Uterine smooth muscle cell (primary cell): ENCODE results near the gene PPP1R18. TPM values are rescaled to one million over a fixed set of nuclear protein-coding genes. Genes with fewer than 3 reads are reported as not detected.

Experiments used
- total RNA-seq: library from RNA; depleted of rRNA; stranded (reverse); fragments of >200 nt; gene quantifications from 2 replicates; pipeline ENCODE4 v1.2.3, GENCODE V29; 2014

PPP1R18 gene
- 49.8 and 53.6 TPM in 2 replicates for total RNA-seq

GRCh38 chr6:30686009-30686907 is at the start of gene PPP1R18:
Gene PPP1R18, minus strand, starts transcription at chr6:30686645. Its CDS starts 627 bp downstream, at chr6:30686018.

GRCh38 chr6:30719791-30720737 is 33.6 kb upstream of the PPP1R18 start, which contains the start of gene TUBB:
Gene TUBB, plus strand, starts transcription at chr6:30720352. Its CDS starts 155 bp downstream, at chr6:30720507.

GRCh38 chr6:30717129-30717844 is 30.8 kb upstream of the PPP1R18 start, which contains the start of gene MDC1:
Gene MDC1, minus strand, starts transcription at chr6:30717281. Its CDS starts 2,106 bp downstream, at chr6:30715175.

GRCh38 chr6:30690403-30691207 is 4.2 kb upstream of the PPP1R18 start, which contains the start of gene NRM:
Gene NRM, minus strand, starts transcription at chr6:30690984. Its CDS starts 10 bp downstream, at chr6:30690974.

GRCh38 chr6:30672445-30673253 is 13.8 kb downstream of the PPP1R18 start, which contains the start of gene DHX16:
Gene DHX16, minus strand, starts transcription at chr6:30673006. Its CDS starts 165 bp downstream, at chr6:30672841.

GRCh38 chr6:30646450-30647241 is 39.8 kb downstream of the PPP1R18 start, which contains the start of gene C6orf136:
Gene C6orf136, plus strand, starts transcription at chr6:30647133. Its CDS starts 99 bp downstream, at chr6:30647232.

GRCh38 chr6:30626484-30627366 is 59.7 kb downstream of the PPP1R18 start, which contains the start of gene ATAT1:
Gene ATAT1, plus strand, starts transcription at chr6:30626874.

Other genes with a start within 250 kb of the PPP1R18 start
- 166 and 211 TPM in 2 replicates for gene HLA-E, start 197.1 kb downstream of the PPP1R18 start, total RNA-seq
- gene GNL1, start 130.2 kb downstream of the PPP1R18 start, total RNA-seq = 56.8 and 62.1 TPM in 2 replicates
- gene PRR3, start 129.3 kb downstream of the PPP1R18 start, total RNA-seq = 3.6 and 4.5 TPM in 2 replicates
- gene ABCF1, start 115.2 kb downstream of the PPP1R18 start, total RNA-seq = 45.4 and 62.5 TPM in 2 replicates
- 18.0 and 20.0 TPM in 2 replicates for gene PPP1R10, start 69.4 kb downstream of the PPP1R18 start, total RNA-seq
- gene MRPS18B, start 68.8 kb downstream of the PPP1R18 start, total RNA-seq = 55.4 and 87.9 TPM in 2 replicates
- gene ATAT1, start 59.8 kb downstream of the PPP1R18 start, total RNA-seq = 3.4 and 5.1 TPM in 2 replicates
- 3.6 and 3.9 TPM in 2 replicates for gene C6orf136, start 39.5 kb downstream of the PPP1R18 start, total RNA-seq
- gene DHX16, start 13.6 kb downstream of the PPP1R18 start, total RNA-seq = 39.2 and 51.0 TPM in 2 replicates
- 2.2 and 4.0 TPM in 2 replicates for gene NRM, start 4.3 kb upstream of the PPP1R18 start, total RNA-seq
- 4.6 and 13.2 TPM in 2 replicates for gene MDC1, start 30.6 kb upstream of the PPP1R18 start, total RNA-seq
- gene TUBB, start 33.7 kb upstream of the PPP1R18 start, total RNA-seq = 508 and 873 TPM in 2 replicates
- gene FLOT1, start 56.0 kb upstream of the PPP1R18 start, total RNA-seq = 154 and 155 TPM in 2 replicates
- gene IER3, start 57.9 kb upstream of the PPP1R18 start, total RNA-seq = 41.9 and 49.7 TPM in 2 replicates
- 8.6 and 22.4 TPM in 2 replicates for gene DDR1, start 197.9 kb upstream of the PPP1R18 start, total RNA-seq
- gene GTF2H4, start 221.6 kb upstream of the PPP1R18 start, total RNA-seq = 11.2 and 13.1 TPM in 2 replicates
- 21.4 and 21.5 TPM in 2 replicates for gene VARS2, start 227.6 kb upstream of the PPP1R18 start, total RNA-seq
- not detected in 2 replicates for gene SFTA2, start 245.5 kb upstream of the PPP1R18 start, total RNA-seq